B cell (primary cell): ENCODE data around the gene USP49.

Source experiments
- EZH2 ChIP-seq: IDR thresholded peaks from 2 replicates; pipeline ENCODE4 v1.6.1; 2012; ENCODE audit warnings: borderline replicate concordance, low read depth, mild to moderate bottlenecking, moderate library complexity, low read length; ENCODE audit not compliant: insufficient read depth, poor library complexity, severe bottlenecking
- TF ChIP-seq, protein P1 (sequence below): fragments of 200-600 bp; IDR thresholded peaks from one replicate; pipeline ENCODE4 v1.8.0; 2022; ENCODE audit warnings: antibody characterized with exemption, mild to moderate bottlenecking

DNA sequence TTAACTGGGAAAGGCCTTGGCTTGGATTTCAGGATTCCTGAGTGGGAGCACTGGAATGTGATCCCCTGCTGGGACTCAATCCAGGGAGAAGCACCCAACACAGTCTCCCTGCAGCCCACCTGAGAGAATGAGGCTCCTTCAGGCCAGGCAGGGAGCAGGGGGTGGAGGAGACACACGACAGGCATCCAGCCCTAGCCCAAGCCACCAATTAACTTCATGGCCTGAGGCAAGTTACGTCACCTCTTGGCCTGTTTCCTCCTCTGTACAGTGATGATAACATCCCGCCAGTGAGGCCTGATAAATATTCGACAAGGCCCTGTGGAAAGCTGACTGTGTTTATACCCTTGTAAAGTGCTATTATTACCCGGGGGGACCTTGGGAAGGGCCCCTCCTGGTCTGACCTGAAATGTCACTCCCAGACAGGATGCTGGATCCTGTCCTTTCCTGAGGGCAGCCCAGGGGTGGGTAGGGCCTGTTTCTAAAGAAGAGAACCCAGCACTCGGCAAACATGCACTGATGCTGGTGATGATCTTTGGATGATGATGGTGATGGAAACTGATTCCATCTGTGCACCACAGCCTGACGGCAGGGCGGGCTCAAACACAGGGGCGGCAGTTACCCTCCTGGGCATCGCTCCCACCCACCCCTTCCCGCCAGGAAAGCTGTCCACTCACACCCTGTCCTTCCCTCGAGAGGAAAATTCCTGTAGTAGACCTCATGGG, 127.9 kb downstream of the USP49 start:
- TF ChIP-seq, protein P1, sequence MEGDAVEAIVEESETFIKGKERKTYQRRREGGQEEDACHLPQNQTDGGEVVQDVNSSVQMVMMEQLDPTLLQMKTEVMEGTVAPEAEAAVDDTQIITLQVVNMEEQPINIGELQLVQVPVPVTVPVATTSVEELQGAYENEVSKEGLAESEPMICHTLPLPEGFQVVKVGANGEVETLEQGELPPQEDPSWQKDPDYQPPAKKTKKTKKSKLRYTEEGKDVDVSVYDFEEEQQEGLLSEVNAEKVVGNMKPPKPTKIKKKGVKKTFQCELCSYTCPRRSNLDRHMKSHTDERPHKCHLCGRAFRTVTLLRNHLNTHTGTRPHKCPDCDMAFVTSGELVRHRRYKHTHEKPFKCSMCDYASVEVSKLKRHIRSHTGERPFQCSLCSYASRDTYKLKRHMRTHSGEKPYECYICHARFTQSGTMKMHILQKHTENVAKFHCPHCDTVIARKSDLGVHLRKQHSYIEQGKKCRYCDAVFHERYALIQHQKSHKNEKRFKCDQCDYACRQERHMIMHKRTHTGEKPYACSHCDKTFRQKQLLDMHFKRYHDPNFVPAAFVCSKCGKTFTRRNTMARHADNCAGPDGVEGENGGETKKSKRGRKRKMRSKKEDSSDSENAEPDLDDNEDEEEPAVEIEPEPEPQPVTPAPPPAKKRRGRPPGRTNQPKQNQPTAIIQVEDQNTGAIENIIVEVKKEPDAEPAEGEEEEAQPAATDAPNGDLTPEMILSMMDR = no peak
- no peak for TF ChIP-seq EZH2
